CD4-positive, alpha-beta T cell treated with Interleukin-4 for 1 hour (primary cell): ENCODE data around the gene ZNF582.

ENCODE experiments used
- DNase-seq, 2 donors: peaks; one replicate each; pipeline ENCODE4 v3.0.0-alpha.2; 2020 to 2022

The ZNF582 gene

DNA sequence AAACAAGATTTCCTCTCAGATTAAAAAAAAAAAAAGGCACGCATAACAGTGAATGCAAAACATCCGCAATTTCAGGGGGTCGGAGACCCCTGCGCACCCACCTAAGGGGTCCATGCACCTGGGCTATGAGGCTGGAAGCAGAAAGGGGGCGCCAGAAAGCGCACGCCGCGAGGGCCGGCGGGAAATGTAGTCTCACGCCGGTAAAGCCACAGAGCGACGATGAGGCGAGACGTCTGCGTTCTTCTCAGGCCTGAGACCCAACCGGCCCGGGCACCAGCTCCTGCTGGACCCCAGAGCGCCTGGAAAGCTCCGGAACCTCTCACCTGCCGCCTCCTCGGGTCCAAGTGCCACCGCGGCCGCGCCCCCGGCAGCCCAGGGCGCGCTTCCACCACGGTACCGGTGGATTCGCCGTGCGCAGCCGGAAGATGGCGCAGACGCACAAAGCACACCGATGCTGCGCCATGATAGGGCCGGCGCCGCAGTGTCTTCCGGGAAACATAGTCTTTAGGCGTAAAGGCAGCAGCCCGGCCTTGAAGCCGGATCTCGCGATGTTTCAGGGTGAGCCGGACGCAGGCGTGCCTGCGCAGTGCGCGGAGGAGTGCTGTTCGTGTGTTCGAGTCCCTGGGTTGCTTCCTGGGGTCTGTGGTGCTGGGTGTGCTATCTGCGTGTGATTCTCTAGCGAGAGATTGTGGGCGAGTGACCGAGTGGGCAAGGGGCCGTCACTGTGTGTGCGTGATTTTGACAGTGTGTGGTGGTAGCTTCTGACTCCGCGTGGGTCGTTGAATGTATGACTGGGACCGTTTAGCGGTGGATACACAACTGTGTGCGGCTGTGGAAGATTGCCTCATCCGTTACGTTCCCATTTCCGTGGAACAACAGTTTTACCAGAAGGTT, at the start of gene ZNF582:
ZNF582 (minus strand) TSS at position 416 of the 894 bp plus-strand sequence. CDS start 1,782 bp downstream, outside the sequence.
- DNase-seq, result peak; percentile 95 to 97

DNA sequence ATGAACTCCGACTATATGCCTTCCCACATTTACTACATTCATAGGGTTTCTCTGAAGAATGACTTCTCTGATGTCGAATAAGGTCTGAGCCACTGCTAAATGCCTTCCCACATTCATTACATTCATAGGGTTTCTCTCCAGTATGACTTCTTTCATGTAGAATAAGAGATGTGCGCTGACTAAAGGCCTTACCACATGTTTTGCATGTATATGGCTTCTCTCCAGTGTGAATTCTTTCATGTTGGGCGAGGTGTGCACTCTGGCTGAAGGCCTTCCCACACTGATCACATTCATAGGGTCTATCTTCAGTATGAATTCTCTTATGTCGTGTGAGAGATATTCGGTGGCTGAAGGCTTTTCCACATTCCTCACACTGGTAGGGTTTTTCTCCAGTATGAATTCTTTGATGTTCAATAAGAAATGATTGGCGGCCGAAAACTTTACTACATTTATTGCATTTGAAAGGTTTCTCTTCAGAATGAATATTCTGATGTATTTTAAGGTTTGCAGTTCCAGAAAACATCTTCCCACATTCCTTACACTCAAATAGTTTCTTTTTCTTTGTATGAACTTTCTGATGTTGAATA, 48.0 kb upstream of the ZNF582 start:
- no peak for DNase-seq

DNA sequence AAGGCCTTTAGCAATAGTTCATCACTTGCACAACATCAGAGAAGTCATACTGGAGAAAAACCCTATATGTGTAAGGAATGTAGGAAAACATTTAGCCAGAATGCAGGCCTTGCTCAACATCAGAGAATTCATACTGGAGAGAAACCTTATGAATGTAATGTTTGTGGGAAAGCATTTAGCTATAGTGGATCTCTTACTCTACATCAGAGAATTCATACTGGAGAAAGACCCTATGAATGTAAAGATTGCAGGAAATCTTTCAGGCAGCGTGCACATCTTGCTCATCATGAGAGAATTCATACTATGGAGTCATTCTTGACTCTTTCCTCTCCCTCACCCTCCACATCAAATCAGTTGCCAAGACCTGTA, 30.6 kb upstream of the ZNF582 start:
- DNase-seq, result no peak

DNA sequence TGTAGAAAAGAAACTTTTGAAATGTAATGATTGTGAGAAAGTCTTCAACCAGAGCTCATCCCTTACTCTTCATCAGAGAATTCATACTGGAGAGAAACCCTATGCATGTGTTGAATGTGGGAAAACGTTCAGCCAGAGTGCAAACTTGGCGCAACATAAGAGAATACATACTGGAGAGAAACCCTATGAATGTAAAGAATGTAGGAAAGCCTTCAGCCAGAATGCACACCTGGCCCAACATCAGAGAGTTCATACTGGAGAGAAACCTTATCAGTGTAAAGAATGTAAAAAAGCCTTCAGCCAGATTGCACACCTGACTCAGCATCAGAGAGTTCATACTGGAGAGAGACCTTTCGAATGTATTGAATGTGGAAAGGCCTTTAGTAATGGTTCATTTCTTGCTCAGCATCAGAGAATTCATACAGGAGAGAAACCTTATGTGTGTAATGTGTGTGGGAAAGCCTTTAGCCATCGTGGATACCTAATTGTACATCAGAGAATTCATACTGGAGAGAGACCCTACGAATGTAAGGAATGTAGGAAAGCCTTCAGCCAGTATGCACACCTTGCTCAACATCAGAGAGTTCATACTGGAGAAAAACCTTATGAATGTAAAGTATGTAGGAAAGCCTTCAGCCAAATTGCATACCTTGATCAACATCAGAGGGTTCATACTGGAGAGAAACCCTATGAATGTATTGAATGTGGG, 30.1 kb upstream of the ZNF582 start:
- no peak for DNase-seq

DNA sequence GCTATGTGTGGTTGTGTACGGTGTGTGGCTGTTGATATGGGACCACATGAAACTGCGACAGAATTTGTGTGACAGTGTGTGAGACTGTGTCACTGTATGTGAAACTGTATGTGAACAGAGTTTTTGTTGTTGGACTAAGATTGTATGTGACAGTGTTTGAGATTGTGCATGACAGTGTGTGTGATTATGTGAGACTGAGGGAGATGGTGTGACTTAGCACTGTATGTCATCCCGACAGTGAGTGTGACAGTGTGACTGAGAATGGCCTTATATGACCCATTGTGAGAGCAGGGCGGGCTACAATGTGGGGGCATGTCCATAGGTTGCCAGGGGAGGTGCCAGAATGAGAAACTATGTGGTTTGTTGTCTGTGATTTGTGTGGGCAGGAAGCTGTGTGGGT, 11.7 kb upstream of the ZNF582 start:
- DNase-seq, result no peak

DNA sequence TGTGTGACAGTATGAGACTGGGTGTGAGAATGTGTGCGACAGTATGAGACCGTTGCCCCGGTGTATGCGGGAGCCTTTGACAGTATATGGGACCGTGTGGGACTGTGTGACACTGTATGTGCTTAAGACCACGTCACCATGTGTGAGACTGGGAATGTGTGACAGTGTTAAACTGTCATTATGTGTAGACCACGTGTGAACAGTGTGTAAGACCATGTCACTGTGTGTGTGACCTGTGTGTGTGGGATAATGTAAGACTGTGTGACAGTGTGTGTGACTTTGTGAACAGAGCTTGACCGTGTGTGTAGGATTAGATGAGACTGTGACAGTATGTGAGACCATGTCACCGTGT, 11.3 kb upstream of the ZNF582 start:
- no peak for DNase-seq

DNA sequence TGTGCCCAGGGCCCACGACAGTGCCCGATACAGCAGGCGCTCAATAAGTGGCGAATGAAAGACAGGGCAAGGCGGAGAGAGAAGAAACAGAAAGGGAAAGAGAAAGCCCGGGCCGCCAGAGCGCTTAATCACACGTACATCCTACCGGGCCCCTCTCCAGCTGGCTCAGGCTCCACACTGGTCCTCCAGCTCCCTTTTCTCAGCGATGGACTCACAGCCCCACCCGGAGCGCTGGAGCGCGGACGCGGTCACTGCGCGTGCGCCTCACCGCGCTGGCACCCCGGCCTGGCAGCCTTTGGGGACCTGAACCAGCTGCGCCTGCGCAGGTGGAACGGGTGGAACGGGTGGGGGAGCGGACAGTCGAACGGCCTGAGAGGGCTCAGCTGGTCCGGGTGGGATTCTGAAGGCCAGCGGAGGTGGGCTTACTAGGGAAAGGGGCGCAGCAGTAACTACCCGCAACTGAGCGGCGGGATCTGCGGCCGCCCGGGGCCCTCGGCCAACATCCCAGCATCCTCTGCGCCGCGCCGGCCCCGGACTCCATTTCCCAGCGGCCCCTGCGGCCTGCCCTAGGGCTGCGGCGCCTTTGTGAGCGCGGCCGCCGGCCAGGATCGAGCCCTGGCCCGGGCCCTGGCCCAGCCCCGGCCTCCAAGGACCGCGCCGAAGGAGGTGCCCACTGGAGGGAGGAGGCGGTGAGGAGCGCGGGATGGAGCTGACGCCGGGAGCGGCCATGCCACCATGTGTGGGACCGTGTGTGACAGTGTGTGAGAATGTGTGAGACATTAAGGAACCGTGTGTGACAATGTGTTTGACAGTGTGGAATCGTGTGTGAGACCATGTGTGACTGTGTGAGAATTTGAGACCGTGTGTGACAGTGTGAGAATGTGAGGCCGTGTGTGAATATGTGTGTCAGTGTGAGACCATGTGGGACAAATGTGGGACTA, 10.7 kb upstream of the ZNF582 start, which contains the start of gene ZNF583:
ZNF583 (plus strand) TSS at position 569 of the 941 bp plus-strand sequence. CDS start 2,783 bp downstream, outside the sequence.
- DNase-seq, result peak; percentile 93

DNA sequence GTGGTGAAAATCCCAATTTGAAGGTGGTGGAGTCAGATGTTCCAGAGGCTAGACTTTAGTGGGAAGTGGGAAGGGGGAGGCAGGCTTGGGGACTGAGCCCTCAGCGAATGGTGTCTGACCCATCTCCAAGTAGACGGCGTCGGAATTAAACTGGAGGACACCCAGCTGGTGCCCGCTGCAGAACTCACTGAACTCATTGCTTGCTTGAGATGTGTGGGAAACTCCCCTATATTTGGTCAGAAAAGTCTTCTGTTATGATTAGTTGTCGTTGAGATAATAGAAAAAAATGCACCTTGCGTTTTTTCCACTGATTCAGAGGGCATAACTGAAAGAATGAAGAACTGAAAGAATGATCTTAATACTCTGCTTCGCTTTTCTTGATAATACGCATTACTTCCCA, 9.9 kb upstream of the ZNF582 start:
- DNase-seq, result no peak

DNA sequence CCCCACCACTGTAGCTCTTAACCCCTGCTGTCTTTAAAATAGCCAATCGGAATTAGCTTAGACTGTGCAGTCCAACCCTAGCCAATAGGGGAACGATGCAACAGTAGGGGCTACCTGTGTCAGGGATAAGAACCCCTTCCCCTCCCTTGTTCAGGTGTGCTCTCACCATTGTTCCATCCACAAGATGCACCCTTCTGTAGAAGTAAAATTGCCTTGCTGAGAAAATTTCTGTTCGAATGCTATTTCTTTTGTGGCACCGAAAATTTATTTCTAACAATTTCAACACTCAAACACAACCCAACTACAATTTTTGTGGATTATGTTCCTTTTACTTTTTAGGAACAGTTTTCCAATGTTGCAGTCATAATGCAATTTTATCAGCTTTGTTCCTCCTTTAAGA, 7.2 kb upstream of the ZNF582 start:
- DNase-seq, result no peak

DNA sequence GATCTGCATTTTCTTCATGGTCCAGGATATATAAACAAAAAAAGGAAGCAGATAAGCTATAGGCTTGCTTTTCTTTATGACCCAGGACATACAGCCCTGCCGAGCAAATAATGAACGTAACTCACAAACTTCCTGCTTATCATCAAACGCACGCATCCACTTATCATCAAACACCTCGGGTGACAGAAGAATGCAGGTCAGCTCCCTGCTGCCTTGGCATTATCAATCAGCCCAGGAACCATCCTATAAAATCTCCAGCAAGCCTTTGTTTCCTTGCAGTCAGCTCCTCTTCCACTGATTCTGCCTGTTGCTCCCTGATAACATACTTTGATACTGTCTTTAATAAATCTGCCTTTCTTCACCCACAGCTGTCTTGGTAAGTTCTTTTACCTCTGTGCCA, 5.5 kb upstream of the ZNF582 start:
- DNase-seq, result no peak

DNA sequence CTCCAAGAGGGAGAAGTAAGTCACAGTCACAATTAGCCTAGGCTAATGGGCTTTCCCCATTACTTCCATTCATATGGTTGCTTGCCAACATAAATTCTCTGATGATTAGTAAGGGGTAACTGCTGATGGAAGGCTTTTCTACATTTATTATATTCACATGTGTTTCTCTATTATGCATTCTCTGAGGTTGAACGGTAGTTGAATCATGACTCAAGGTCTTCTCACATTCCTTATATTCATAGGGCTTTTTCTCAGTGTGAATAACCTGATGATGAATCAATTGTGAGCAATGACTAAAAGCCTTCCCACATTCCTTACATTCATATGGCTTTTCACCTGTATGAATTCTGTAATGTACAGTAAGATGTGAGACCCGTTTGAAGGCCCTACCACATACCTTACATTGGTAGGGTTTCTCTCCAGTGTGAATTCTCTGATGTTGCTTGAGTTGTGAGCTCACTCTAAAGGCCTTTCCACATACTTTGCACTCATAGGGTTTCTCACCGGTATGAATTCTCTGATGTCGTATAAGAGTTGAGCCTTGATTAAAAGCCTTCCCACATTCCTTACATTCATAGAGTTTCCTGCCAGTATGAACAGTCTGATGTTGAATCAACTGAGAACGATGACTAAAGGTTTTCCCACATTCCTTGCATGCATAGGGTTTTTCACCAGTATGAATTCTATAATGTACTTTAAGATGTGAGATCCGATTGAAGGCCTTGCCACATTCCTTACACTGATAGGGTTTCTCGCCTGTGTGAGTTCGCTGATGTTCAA, 9.3 kb downstream of the ZNF582 start:
- DNase-seq, result no peak

DNA sequence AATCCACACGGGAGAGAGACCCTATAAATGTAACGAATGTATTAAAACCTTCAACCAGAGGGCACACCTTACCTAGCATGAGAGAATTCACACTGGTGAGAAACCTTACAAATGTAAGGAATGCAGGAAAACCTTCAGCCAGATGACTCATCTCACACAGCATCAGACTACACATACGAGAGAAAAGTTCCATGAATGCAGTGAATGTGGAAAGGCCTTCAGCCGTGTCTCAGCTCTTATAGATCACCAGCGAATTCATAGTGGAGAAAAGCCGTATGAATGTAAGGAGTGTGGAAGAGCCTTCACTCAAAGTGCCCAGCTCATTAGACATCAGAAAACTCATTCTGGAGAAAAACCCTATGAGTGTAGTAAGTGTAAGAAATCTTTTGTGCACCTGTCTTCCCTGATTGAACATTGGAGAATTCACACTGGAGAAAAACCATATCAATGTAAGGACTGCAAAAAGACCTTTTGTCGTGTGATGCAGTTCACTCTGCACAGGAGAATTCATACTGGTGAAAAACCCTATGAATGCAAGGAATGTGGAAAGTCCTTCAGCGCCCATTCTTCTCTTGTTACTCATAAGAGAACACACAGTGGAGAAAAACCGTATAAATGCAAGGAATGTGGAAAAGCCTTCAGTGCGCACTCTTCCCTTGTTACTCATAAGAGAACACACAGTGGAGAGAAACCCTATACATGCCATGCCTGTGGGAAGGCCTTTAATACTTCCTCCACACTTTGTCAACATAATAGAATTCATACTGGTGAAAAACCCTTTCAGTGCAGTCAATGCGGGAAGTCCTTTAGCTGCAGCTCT, 16.0 kb downstream of the ZNF582 start:
- no peak for DNase-seq

DNA sequence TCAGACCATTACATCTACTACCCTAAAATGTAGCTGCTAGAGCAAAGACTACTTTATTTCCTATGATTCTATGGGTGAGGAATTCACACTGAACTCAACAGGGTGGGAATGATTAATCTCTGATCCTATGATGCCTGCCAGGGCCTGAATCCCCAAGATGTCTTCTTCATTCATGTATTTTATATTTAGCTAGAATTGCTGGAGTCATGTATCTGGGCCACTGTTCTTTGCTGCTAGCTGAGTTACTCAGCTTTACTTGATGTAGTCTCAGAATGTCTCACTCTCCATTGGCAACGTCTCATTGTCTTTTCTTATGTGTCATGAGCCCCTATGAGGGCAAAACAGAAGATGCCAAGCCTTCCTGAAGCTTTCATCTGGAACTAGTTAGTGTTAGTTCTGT, 21.1 kb downstream of the ZNF582 start:
- DNase-seq, result no peak

DNA sequence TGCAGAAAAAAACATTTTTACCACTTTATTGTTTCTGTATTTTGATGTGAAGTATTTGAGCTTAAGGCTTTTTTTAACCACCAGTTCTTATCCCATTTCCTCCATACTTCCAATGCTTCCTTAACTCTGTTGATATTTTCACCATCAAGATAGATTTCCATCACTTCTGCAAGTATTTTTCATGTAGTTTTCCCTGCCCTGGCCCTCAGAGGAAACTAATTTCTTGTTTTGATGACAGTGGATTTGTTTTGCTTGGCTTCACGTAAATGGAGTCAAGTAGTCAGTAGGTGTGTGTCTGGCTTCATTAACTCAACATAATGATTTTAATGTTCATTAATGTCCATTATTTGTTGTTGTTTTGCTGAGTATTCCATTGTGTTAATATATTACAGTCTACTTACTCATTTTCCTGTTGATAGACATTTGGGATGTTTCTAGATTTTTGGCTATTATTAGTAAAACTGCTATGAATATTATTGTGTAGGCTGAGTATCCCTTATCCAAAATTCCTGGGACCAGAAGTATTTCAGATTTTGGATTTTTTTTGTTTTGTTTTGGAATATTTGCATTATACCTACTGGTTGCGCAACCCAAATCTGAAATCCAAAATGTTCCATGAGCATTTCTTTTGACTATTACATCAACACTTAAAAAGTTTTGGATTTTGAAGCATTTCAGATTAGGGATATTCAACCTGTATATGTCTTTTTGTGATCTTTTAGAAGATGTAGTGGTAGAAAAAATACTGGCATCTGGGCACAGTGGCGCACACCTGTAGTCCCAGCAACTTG, 23.3 kb downstream of the ZNF582 start:
- no peak for DNase-seq

DNA sequence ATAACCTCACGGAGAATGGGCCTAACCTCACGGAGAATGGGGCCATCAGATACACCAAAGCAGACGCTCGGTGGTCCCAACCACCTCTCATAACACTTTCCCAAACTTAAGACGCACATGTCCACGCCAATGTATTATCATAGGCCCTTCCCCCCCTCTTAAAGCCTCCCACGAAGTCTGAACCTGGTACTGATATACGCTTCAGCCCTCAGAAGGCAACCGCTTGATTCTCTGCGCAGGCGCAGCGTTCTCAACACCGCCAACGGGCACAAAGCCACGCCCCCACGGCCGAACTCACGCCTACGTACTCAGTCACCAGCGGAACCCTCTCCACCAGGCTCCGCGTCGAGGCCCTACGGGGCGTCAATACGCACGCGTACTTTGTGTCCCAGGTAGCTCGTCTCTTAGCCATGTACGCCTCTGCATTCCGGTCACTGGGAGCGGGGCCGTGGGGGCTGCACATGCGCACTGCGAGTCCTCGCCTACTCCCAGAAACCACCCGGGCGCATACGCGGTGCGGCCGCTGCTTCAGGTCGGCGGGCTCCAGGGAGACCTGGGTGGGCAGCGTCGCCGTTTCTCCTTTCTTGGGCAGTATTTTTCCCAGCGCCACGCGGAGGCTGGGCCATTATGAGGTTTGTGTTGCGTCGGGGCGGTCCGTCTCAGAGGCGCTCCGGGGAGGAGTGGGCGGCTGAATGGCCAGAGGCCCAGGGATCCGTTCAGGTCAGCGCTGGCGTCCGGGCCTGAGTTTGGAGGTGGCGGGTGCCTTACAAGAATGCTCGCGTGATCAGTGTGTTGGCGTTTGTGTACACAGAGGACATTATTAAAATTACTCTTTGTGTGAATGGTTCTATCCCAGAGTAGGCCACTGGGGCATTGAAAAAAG, 25.3 kb downstream of the ZNF582 start:
- peak; percentile 81 to 94 for DNase-seq

DNA sequence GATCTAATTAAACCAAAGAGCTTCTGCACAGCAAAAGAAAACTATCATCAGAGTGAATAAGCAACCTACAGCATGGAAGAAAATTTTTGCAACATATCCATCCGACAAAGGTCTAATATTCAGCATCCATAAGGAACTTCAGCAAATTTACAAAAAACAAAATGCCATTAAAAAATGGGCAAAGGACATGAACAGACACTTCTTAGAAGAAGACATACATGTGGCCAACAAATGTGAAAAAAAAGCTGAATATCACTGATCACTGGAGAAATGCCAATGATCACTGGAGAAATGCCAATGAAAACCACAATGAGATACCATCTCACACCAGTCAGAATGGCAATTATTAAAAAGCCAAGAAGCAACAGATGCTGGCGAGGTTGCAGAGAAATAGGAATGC, 32.5 kb downstream of the ZNF582 start:
- DNase-seq, result no peak

DNA sequence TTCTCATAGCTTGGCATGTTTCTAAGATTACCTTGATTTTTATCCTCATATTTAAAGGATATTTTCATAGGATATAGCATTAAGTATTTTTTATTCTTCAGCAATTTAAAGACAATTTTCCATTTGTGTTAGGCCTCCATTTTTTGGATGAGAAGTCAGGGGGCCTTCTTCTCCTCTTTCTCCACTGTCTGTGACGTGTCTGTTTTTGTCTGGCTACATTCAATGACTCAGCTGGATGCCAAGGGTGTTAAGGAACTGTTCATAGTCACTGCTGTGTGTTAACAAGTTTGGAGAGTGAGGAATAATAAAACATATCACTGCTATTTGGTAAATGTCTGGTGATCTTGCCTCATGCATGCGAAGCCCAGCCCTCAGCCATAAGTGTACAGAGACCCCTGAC, 36.4 kb downstream of the ZNF582 start:
- DNase-seq, result no peak

DNA sequence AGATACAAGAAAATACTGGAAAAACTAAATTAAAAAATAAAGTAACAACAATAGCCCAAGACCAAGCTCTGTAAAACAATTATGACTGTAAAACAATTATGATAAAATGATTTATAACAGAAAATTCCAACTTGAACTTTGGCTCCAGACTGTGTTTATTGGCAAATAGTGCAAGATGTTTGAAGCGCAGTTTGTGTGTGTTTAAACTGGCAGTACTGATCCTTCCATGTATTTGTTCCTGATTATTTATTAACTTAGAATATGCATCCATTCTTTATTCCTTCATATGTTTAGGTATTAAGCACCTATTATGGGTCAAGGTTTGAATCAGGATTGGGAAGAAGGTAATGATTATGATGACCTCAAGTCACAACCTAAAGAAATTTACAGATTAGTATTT, 37.8 kb downstream of the ZNF582 start:
- DNase-seq, result no peak

DNA sequence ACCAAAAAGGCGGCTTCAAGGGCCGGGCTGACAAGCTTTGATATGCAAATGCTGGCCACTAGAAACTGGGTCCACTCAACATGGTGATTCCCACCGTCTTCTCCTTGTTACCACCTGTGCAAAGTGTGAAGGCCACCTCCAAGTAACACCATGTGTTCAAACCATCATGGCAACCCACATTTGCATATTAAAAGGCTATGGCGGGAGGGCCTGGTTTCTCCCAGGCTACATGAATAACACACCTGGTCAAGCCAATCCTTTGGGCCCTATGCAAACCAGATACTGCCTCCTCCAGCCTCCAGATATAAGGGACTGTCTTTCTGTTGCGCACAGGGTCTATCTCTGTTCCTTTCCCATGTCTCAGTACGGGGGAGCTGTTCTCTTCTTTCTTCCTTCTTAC, 42.1 kb downstream of the ZNF582 start:
- DNase-seq, result no peak
